Transverse colon (tissue), 4 donors: ENCODE data around the gene PPP1R14C. TPM values are rescaled to one million over a fixed set of nuclear protein-coding genes. Genes with fewer than 3 reads are reported as not detected.
"Not testable (repeated sequence)": the region's sequence is repeated elsewhere in the genome, so short reads cannot be mapped to it uniquely, and the experiment has no call there.

Source experiments
- DNase-seq: peaks from one replicate; pipeline ENCODE4 v3.0.0-alpha.2; 2019
- H3K27ac ChIP-seq, 4 donors: fragments of 200-600 bp; sonication (generic); 2 replicates each; pipeline ENCODE4 v1.5.1; 2016 to 2018; ENCODE audit warnings: inconsistent platforms in 4 of 4
- H3K27me3 ChIP-seq: fragments of 200-600 bp; sonication (generic); 2 replicates; pipeline ENCODE4 v1.5.1; 2017; ENCODE audit warnings: inconsistent platforms
- H3K36me3 ChIP-seq, 4 donors: fragments of 200-600 bp; sonication (generic); 2 replicates each; pipeline ENCODE4 v1.5.1; 2017 to 2019; ENCODE audit warnings: inconsistent platforms in 4 of 4
- H3K4me1 ChIP-seq, 4 donors: fragments of 200-600 bp; sonication (generic); 2 replicates each; pipeline ENCODE4 v1.5.1; 2017 to 2020; ENCODE audit warnings: inconsistent platforms in 4 of 4
- H3K4me3 ChIP-seq, 4 donors: fragments of 200-600 bp; sonication (generic); 1 replicate in 1 of 4; 2 replicates in 3 of 4; pipeline versions ENCODE4 v1.5.1 to v1.6.1; 2017 to 2019; ENCODE audit warnings: inconsistent platforms in 4 of 4
- H3K9me3 ChIP-seq, 2 donors: fragments of 200-600 bp; sonication (generic); 2 replicates each; pipeline ENCODE4 v1.5.1; 2017 to 2019; ENCODE audit warnings: inconsistent platforms in 2 of 2
- CTCF ChIP-seq, 5 experiments: fragments of 200-600 bp in 3 of 5; fragments of 450-650 bp in 2 of 5; sonication (generic) in 3 of 5; IDR thresholded peaks; 1 replicate in 2 of 5; 2 replicates in 3 of 5; pipeline ENCODE4 v1.5.1; 2016 to 2017; ENCODE audit warnings: antibody characterized with exemption in 5 of 5, inconsistent platforms in 3 of 5, mild to moderate bottlenecking in 2 of 5, moderate library complexity in 1 of 5
- EP300 ChIP-seq: sonication (generic); formaldehyde crosslinking; IDR thresholded peaks from one replicate; pipeline ENCODE4 v1.6.1; 2017; ENCODE audit warnings: antibody characterized with exemption, low read depth
- POLR2A ChIP-seq: fragments of 450-650 bp; IDR thresholded peaks from one replicate; pipeline ENCODE4 v1.6.1; 2016; ENCODE audit warnings: antibody characterized with exemption, mild to moderate bottlenecking, moderate library complexity
- POLR2AphosphoS5 ChIP-seq, 3 donors: sonication (generic); formaldehyde crosslinking; IDR thresholded peaks; one replicate each; pipeline ENCODE4 v1.6.1; 2016; ENCODE audit warnings: antibody characterized with exemption in 3 of 3
- WGBS, 2 donors: methylation state at CpG; one replicate each; pipeline ENCODE4 v1.1.5; 2018; ENCODE audit warnings: low coverage in 1 of 2; 5-methylcytosine and 5-hydroxymethylcytosine counted together
- in situ Hi-C, 4 donors: fragments of 200-750 bp; cut with MboI; loops; one replicate each; pipeline versions ENCODE4 v1.15.0 to v1.15.1; 2017; ENCODE audit warnings: low sequenced_read_pairs in 3 of 4, low pct_ligation_motif_present in 1 of 4, low pct_unique_long_range_greater_than_20kb in 1 of 4
- intact Hi-C: fragments of 100-400 bp; cut with DNase I; formaldehyde crosslinking; loops from one replicate; pipeline ENCODE4 v1.15.1; 2023; ENCODE audit warnings: low total_unique reads
- total RNA-seq, 4 donors: library from RNA; depleted of rRNA; stranded (reverse); fragments of >200 nt; gene quantifications; one replicate each; pipeline ENCODE4 v1.1.0, GENCODE V29; 2016

PPP1R14C gene
- total RNA-seq, 4 donors from 2014 or later = 1.2 to 64.5 (median 38.8) TPM

GRCh38 chr6:150129616-150130505, 13.0 kb upstream of the PPP1R14C start:
- intact Hi-C loops (no loop called here), in situ Hi-C loops (no loop called here)
- no peak overlapping the region for H3K27ac ChIP-seq
- 55 to 75% methylated on average over 4 to 9 of the region's 9 CpGs for WGBS, 2 donors
- H3K9me3 ChIP-seq = no peaks in the 10 kb centered on the region
- peaks cover 0 to 13% (median 9%) of the 10 kb centered on the region in 4 donors for H3K4me1 ChIP-seq
- no peak for TF ChIP-seq POLR2AphosphoS5 (IDR thresholded peaks at IDR 0.05)
- TF ChIP-seq CTCF (IDR thresholded peaks at IDR 0.05) = no peak
- TF ChIP-seq EP300 = no peak
- TF ChIP-seq POLR2A = no peak
- no peaks in the 10 kb centered on the region for H3K36me3 ChIP-seq
- H3K4me3 ChIP-seq = no peak overlapping the region
- no peak for DNase-seq
- H3K27me3 ChIP-seq = no peaks in the 10 kb centered on the region

GRCh38 chr6:150133686-150134085, 9.2 kb upstream of the PPP1R14C start:
- Histone ChIP-seq H3K4me3 (no peak overlapping the region), H3K4me1 (peaks cover 0 to 24% (median 15%) of the 10 kb centered on the region in 4 donors), H3K27ac (peak overlapping the region; percentile 68 to 84 (median 80)), H3K9me3 (no peaks in the 10 kb centered on the region), H3K27me3 (peaks cover 4% of the 10 kb centered on the region), H3K36me3 (no peaks in the 10 kb centered on the region)
- no peak for DNase-seq
- WGBS, 2 donors = 56% methylated on average over 2 of the region's 2 CpGs; no CpG with 5 or more reads in 1 of the 2 donors
- intact Hi-C loops (no loop called here), in situ Hi-C loops (no loop called here)
- TF ChIP-seq CTCF (IDR thresholded peaks at IDR 0.05) (no peak), POLR2A (no peak), POLR2AphosphoS5 (IDR thresholded peaks at IDR 0.05) (no peak), EP300 (no peak)

GRCh38 chr6:150134280-150134920, 8.4 kb upstream of the PPP1R14C start:
- in situ Hi-C loops (no loop called here), intact Hi-C loops (no loop called here)
- peak overlapping the region; percentile 68 to 84 (median 80) for H3K27ac ChIP-seq
- peaks cover 4% of the 10 kb centered on the region for H3K27me3 ChIP-seq
- no peaks in the 10 kb centered on the region for H3K9me3 ChIP-seq
- TF ChIP-seq CTCF (IDR thresholded peaks at IDR 0.05) (no peak), POLR2A (peak; percentile 40), POLR2AphosphoS5 (IDR thresholded peaks at IDR 0.05) (peak in 2 of 3 donors; percentile 45 to 66), EP300 (no peak)
- no peaks in the 10 kb centered on the region for H3K36me3 ChIP-seq
- H3K4me3 ChIP-seq = no peak overlapping the region
- 38 to 51% methylated on average over 1 to 7 of the region's 7 CpGs for WGBS, 2 donors
- peak; percentile 85 for DNase-seq
- H3K4me1 ChIP-seq = peaks cover 0 to 29% (median 16%) of the 10 kb centered on the region in 4 donors

- H3K36me3 ChIP-seq, DNase-seq, H3K9me3 ChIP-seq, H3K4me3 ChIP-seq, in situ Hi-C loops, intact Hi-C loops: not testable (repeated sequence)
- Histone ChIP-seq H3K27me3 (peaks cover 25% of the 10 kb centered on the region), H3K4me1 (peaks cover 0 to 44% (median 25%) of the 10 kb centered on the region in 4 donors), H3K27ac (peak overlapping the region in 3 of 4 donors; percentile 44 to 59 (median 48))
- 20 to 47% methylated on average over 2 to 3 of the region's 3 CpGs for WGBS, 2 donors
Observed at GRCh38 chr6:150137711-150138110, 5.1 kb upstream of the PPP1R14C start.
